ENCODE measurements around the gene TNS1.

TNS1 gene

DNA sequence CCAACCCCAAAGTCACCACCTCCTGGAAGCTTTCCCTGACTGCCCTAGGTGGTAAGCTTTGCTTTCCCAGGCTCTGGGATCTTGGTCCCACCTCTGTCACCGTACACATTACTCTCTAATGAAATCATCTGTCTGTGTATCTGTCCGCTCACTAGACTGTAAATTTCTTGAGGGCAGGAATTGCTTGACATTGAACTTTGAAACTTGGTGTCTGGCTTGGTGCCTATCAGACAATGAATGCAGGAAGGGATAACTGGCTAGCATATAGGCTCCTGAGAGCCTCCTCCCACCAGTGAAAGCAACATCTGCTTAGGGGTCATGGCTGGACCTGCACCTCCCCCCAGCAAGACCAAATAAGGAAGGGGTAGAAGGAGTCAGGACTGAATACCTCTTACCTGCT is 155.7 kb downstream of the TNS1 start:
- Histone ChIP-seq H3K9me3 (ENCODE audit: severe bottlenecking) (peaks cover 4% of the 10 kb centered on the region), H3K27ac (ENCODE audit: poor library complexity, severe bottlenecking) (no peak overlapping the region), H3K4me3 (ENCODE audit: severe bottlenecking) (no peak overlapping the region), H3K27me3 (ENCODE audit: insufficient read depth, poor library complexity, severe bottlenecking) (no peaks in the 10 kb centered on the region), H3K36me3 (ENCODE audit: low read depth) (no peaks in the 10 kb centered on the region), H3K4me1 (ENCODE audit: insufficient read depth, poor library complexity, severe bottlenecking) (peaks cover 30% of the 10 kb centered on the region)
- no peak for DNase-seq (ENCODE audit: low spot score)
- TF ChIP-seq, protein P1, sequence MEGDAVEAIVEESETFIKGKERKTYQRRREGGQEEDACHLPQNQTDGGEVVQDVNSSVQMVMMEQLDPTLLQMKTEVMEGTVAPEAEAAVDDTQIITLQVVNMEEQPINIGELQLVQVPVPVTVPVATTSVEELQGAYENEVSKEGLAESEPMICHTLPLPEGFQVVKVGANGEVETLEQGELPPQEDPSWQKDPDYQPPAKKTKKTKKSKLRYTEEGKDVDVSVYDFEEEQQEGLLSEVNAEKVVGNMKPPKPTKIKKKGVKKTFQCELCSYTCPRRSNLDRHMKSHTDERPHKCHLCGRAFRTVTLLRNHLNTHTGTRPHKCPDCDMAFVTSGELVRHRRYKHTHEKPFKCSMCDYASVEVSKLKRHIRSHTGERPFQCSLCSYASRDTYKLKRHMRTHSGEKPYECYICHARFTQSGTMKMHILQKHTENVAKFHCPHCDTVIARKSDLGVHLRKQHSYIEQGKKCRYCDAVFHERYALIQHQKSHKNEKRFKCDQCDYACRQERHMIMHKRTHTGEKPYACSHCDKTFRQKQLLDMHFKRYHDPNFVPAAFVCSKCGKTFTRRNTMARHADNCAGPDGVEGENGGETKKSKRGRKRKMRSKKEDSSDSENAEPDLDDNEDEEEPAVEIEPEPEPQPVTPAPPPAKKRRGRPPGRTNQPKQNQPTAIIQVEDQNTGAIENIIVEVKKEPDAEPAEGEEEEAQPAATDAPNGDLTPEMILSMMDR (IDR thresholded peaks at IDR 0.05; ENCODE audit: poor library complexity, severe bottlenecking), result no peak
- no peak for ATAC-seq (ENCODE audit: low read depth)

DNA sequence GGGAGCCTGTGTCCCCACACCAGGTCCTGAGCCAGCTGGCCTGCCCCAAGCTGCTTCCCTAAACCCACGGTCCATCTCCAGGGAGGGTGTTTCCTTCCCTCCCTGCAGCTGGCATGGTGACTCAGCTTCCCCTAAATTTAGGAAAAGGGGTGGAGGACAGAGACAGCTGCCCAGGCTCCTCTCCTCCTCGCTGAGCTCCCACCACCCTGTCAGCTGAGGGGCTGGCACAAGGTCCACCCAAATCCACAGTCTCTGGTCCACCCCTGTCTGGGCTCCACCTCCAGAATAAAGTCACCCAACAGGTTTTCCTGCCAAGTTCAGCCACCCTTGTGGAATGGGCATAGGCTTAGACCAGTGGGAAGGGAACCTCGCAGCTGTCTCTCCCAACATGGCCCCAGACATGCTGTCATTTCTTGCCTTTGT is 156.5 kb downstream of the TNS1 start:
- Histone ChIP-seq H3K36me3 (ENCODE audit: low read depth) (no peaks in the 10 kb centered on the region), H3K27me3 (ENCODE audit: insufficient read depth, poor library complexity, severe bottlenecking) (no peaks in the 10 kb centered on the region), H3K4me3 (ENCODE audit: severe bottlenecking) (no peak overlapping the region), H3K4me1 (ENCODE audit: insufficient read depth, poor library complexity, severe bottlenecking) (peaks cover 22% of the 10 kb centered on the region), H3K9me3 (ENCODE audit: severe bottlenecking) (peaks cover 4% of the 10 kb centered on the region), H3K27ac (ENCODE audit: poor library complexity, severe bottlenecking) (no peak overlapping the region)
- no peak for ATAC-seq (ENCODE audit: low read depth)
- no peak for DNase-seq (ENCODE audit: low spot score)
- TF ChIP-seq, protein P1 (IDR thresholded peaks at IDR 0.05; ENCODE audit: poor library complexity, severe bottlenecking), result no peak

DNA sequence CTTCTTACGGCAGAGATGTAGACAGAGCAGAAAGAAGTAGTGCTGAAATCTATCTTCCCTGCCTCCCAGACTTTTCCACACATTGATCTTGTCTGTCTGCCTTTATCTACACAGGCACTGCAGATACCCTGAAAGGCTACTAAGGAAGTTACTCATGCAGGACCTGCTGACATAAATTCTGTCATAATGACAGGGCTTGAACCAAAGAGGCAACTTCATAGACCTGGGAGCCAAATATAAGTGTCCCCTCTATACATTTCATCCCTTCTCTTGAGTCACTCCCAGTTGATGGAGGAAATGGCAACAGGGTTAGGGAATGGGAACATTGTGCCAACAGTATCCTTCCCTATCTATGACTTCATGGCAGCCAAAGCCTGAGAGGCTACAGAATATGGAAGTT is 157.5 kb downstream of the TNS1 start:
- DNase-seq (ENCODE audit: low spot score) (no peak), ATAC-seq (ENCODE audit: low read depth) (no peak)
- Histone ChIP-seq H3K4me3 (ENCODE audit: severe bottlenecking) (no peak overlapping the region), H3K36me3 (ENCODE audit: low read depth) (no peaks in the 10 kb centered on the region), H3K27me3 (ENCODE audit: insufficient read depth, poor library complexity, severe bottlenecking) (no peaks in the 10 kb centered on the region), H3K27ac (ENCODE audit: poor library complexity, severe bottlenecking) (no peak overlapping the region), H3K9me3 (ENCODE audit: severe bottlenecking) (peaks cover 4% of the 10 kb centered on the region), H3K4me1 (ENCODE audit: insufficient read depth, poor library complexity, severe bottlenecking) (peaks cover 13% of the 10 kb centered on the region)
- TF ChIP-seq, protein P1 (IDR thresholded peaks at IDR 0.05; ENCODE audit: poor library complexity, severe bottlenecking), result no peak

DNA sequence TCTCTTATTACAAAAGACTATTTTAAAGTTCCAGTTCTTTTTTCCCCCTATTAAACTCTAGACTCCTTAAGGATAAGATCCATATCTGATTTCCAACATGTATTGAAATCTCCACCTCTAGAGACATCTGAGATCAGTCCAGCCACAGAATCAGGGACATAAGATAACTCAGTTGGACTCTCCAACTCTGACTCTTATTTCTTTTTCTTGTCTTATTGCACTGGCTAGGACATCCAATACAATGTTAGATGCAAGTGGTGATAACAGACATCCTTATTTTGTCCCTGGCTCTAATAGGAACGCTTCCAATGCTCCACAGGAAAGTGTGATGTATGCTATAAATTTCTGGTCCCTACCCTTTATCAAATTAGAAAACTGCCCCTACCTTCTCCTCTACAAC is 158.1 kb downstream of the TNS1 start:
- no peak overlapping the region for H3K27ac ChIP-seq (ENCODE audit: poor library complexity, severe bottlenecking)
- H3K4me3 ChIP-seq (ENCODE audit: severe bottlenecking), result no peak overlapping the region
- TF ChIP-seq, protein P1 (IDR thresholded peaks at IDR 0.05; ENCODE audit: poor library complexity, severe bottlenecking), result no peak
- H3K36me3 ChIP-seq (ENCODE audit: low read depth), result no peaks in the 10 kb centered on the region
- ATAC-seq (ENCODE audit: low read depth), result no peak
- no peak for DNase-seq (ENCODE audit: low spot score)
- H3K27me3 ChIP-seq (ENCODE audit: insufficient read depth, poor library complexity, severe bottlenecking), result no peaks in the 10 kb centered on the region
- peaks cover 4% of the 10 kb centered on the region for H3K9me3 ChIP-seq (ENCODE audit: severe bottlenecking)
- H3K4me1 ChIP-seq (ENCODE audit: insufficient read depth, poor library complexity, severe bottlenecking), result peaks cover 7% of the 10 kb centered on the region

DNA sequence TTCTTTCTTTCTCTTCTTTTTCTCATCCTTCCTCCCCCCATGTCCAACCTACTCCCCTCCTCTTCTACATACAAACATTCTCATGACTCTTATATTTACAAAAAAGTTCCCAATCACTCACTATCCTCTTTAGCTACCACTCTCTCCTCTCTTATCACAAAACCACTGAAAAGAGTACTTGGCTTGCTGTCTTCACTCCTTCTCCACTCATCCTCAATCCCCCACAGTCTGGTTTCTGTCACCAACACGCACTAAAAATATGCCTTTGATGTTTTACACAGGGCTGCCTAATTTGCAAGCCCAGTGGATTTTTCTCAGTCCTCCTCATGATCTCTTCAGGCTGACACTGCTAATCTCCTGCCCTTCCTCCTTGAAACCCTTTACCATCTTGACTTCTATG is 159.5 kb downstream of the TNS1 start:
- ATAC-seq (ENCODE audit: low read depth), result no peak
- TF ChIP-seq, protein P1 (IDR thresholded peaks at IDR 0.05; ENCODE audit: poor library complexity, severe bottlenecking), result no peak
- peaks cover 4% of the 10 kb centered on the region for H3K9me3 ChIP-seq (ENCODE audit: severe bottlenecking)
- no peak overlapping the region for H3K27ac ChIP-seq (ENCODE audit: poor library complexity, severe bottlenecking)
- no peaks in the 10 kb centered on the region for H3K36me3 ChIP-seq (ENCODE audit: low read depth)
- no peak for DNase-seq (ENCODE audit: low spot score)
- H3K4me3 ChIP-seq (ENCODE audit: severe bottlenecking), result no peak overlapping the region
- H3K27me3 ChIP-seq (ENCODE audit: insufficient read depth, poor library complexity, severe bottlenecking), result no peaks in the 10 kb centered on the region
- H3K4me1 ChIP-seq (ENCODE audit: insufficient read depth, poor library complexity, severe bottlenecking), result no peaks in the 10 kb centered on the region

All from RWPE2 (cell line).